ENCODE measurements around the gene SLC9A6. TPM values are rescaled to one million over a fixed set of nuclear protein-coding genes. Genes with fewer than 3 reads are reported as not detected.

Gene SLC9A6
- total and polyA plus RNA-seq, 2 of the 8 experiments (the other 6 are each of a cell fraction or from before 2014, with no cell fraction given) = 8.0 to 14.1 TPM

GRCh38 chrX:136047969-136048368 lies 62.7 kb downstream of the SLC9A6 start:
- no peaks in the 10 kb centered on the region for H3K23me2 ChIP-seq (ENCODE audit: low read depth, low read length)
- H4K8ac ChIP-seq (ENCODE audit: extremely low read depth, insufficient read depth, low read length) = no peak overlapping the region
- H3K27ac ChIP-seq (ENCODE audit: low read depth, low read length) = no peak overlapping the region
- H3K18ac ChIP-seq (ENCODE audit: extremely low read depth, low read length) = no peak overlapping the region
- POLR2A ChIA-PET (ENCODE audit: partially characterized antibody) = no interaction called here
- WGBS, 2 experiments (ENCODE audit: extremely low coverage in 1 of 2, insufficient coverage in 1 of 2, insufficient read length in 1 of 2, insufficient replicate concordance in 2 of 2, low coverage in 1 of 2, low lambda C conversion rate in 2 of 2, missing lambda C conversion rate in 1 of 2) = 93% methylated on average over 4 of the region's 4 CpGs; no CpG with 5 or more reads in 1 of the 2 experiments
- H3K4me2 ChIP-seq (ENCODE audit: insufficient read depth in 1 of 2, low read depth in 2 of 2, low read length in 2 of 2) = no peak overlapping the region
- no peak overlapping the region for H3K4me3 ChIP-seq (ENCODE audit: extremely low read depth in 1 of 4, insufficient read depth in 2 of 4, low read depth in 3 of 4, low read length in 4 of 4)
- H2BK12ac ChIP-seq (ENCODE audit: low read depth, low read length) = no peak overlapping the region
- H2BK20ac ChIP-seq (ENCODE audit: low read length) = no peak overlapping the region
- H3K4ac ChIP-seq (replicated peaks; ENCODE audit: insufficient read length, low read depth, low read length) = no peak overlapping the region
- H4K5ac ChIP-seq (ENCODE audit: insufficient read length, low read depth, low read length) = no peak overlapping the region
- no peaks in the 10 kb centered on the region for H3K4me1 ChIP-seq (replicated peaks in 1 of 4; ENCODE audit: control insufficient read depth in 3 of 4, insufficient read depth in 4 of 4, low read length in 3 of 4)
- no peaks in the 10 kb centered on the region for H3K9me3 ChIP-seq (ENCODE audit: insufficient read depth in 2 of 2, low read depth in 1 of 2, low read length in 1 of 2)
- H3K36me3 ChIP-seq (ENCODE audit: control insufficient read depth in 2 of 4, insufficient read depth in 4 of 4, low read length in 3 of 4) = 0 out of 8 replicates have a peak, but pooled peaks cover 0 to 3% (median 0%) of the 10 kb centered on the region in 4 experiments
- H3K14ac ChIP-seq (ENCODE audit: insufficient read length) = no peak overlapping the region
- no peak overlapping the region for H2BK15ac ChIP-seq (ENCODE audit: low read length)
- no peaks in the 10 kb centered on the region for H3K79me1 ChIP-seq (ENCODE audit: low read depth, low read length)
- H2AK5ac ChIP-seq (ENCODE audit: low read depth, low read length) = no peak overlapping the region
- H2AFZ ChIP-seq (ENCODE audit: low read length) = no peak overlapping the region
- H3K9ac ChIP-seq (replicated peaks in 1 of 4; ENCODE audit: extremely low read depth in 1 of 4, low read depth in 3 of 4, low read length in 3 of 4) = no peak overlapping the region
- CTCF ChIA-PET (ENCODE audit: partially characterized antibody) = no interaction called here
- FAIRE-seq = no peak
- H2BK5ac ChIP-seq (ENCODE audit: low read depth, low read length) = no peak overlapping the region
- no peaks in the 10 kb centered on the region for H3K79me2 ChIP-seq (ENCODE audit: control insufficient read depth in 1 of 2, insufficient read depth in 2 of 2, low read length in 2 of 2)
- H4K20me1 ChIP-seq (replicated peaks in 1 of 2; ENCODE audit: control insufficient read depth in 1 of 2, insufficient read depth in 2 of 2, low read length in 2 of 2) = no peaks in the 10 kb centered on the region
- no peak overlapping the region for H4K91ac ChIP-seq (replicated peaks; ENCODE audit: insufficient read length, low read length)
- DNase-seq (ENCODE audit: low read depth in 1 of 2, low spot score in 2 of 2) = no peak
- no peak overlapping the region for H2BK120ac ChIP-seq (replicated peaks; ENCODE audit: low read depth, low read length)
- no peaks in the 10 kb centered on the region for H3K27me3 ChIP-seq (replicated peaks in 1 of 4; ENCODE audit: control insufficient read depth in 3 of 4, extremely low read depth in 1 of 4, insufficient read depth in 3 of 4, low read length in 3 of 4)
- no peak overlapping the region for H3K23ac ChIP-seq (ENCODE audit: insufficient read length)
- no peak overlapping the region for H3K56ac ChIP-seq (replicated peaks; ENCODE audit: insufficient read length, low read depth, low read length)
- TF ChIP-seq EGR1 (IDR thresholded peaks at IDR 0.05; ENCODE audit: borderline replicate concordance, low read depth, low read length) (no peak), RNF2 (IDR thresholded peaks at IDR 0.05; ENCODE audit: borderline replicate concordance, low read depth, low read length, missing control alignments, poor library complexity, severe bottlenecking) (no peak), RBBP5 (IDR thresholded peaks at IDR 0.05; ENCODE audit: borderline replicate concordance, low read depth, low read length) (no peak), BACH1 (IDR thresholded peaks at IDR 0.05; ENCODE audit: low read length) (no peak), HDAC2 (IDR thresholded peaks at IDR 0.05; ENCODE audit: borderline replicate concordance in 1 of 2, low read depth in 2 of 2, low read length in 2 of 2) (no peak), KDM4A (IDR thresholded peaks at IDR 0.05; ENCODE audit: low read depth, low read length, severe bottlenecking) (no peak)
